ENCODE measurements around the gene KTN1. TPM values are rescaled to one million over a fixed set of nuclear protein-coding genes. Genes with fewer than 3 reads are reported as not detected.
A peak's percentile ranks its signal among the peaks of the same experiment; 100 is the strongest.

Gene KTN1
- total RNA-seq, 1 experiment from 2014 or later: 56.9 TPM

GRCh38 chr14:55556929-55557623 lies 22.9 kb upstream of the KTN1 start:
- Histone ChIP-seq H3K9me3 (no peaks in the 10 kb centered on the region), H3K27me3 (no peaks in the 10 kb centered on the region), H3K4me3 (no peak overlapping the region), H3K36me3 (no peaks in the 10 kb centered on the region)
- DNase-seq: peak; percentile 82

- Histone ChIP-seq H3K36me3 (no peaks in the 10 kb centered on the region), H3K4me3 (no peak overlapping the region), H3K9me3 (no peaks in the 10 kb centered on the region), H3K27me3 (no peaks in the 10 kb centered on the region)
- no peak for DNase-seq
Measured at GRCh38 chr14:55562135-55562534, 17.9 kb upstream of the KTN1 start.

- H3K9me3 ChIP-seq: no peaks in the 10 kb centered on the region
- DNase-seq: no peak
- H3K36me3 ChIP-seq: no peaks in the 10 kb centered on the region
- H3K27me3 ChIP-seq: no peaks in the 10 kb centered on the region
- no peak overlapping the region for H3K4me3 ChIP-seq
Measured at GRCh38 chr14:55568618-55569017, 11.4 kb upstream of the KTN1 start.

DNA sequence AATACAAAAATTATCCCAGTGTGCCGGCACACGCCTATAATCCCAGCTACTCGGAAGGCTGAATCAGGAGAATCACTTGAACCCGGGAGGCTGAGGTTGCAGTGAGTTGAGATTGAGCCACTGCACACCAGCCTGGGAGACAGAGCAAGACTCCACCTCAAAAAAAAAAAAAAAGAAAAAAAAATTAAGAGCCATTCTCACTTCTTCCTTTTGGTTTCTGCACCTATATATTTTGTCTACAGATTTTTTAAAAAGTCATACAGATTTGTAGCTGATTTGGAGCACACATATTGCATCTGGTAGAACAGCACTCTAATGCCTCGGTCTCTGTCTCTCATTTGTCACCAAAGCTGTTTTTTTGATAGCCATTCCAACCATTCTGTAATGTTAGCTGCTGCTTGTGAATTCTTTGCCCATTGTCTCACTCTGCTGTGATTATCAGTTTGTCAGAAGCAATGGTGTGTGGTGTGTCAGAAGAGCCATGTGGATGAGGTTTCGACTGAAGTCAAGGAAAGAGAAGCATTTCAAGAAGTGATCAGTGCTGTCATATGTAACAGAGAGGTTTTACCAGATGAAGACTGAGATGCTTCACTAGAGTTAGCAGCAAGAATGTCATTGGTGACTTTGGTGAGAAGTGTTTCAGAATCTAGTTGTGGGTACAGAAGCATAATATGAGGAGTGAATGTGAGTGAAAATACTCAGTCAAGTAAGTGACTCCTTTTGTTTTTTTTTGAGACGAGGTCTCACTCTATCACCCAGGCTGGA lies 8.7 kb upstream of the KTN1 start:
- Histone ChIP-seq H3K4me3 (no peak overlapping the region), H3K36me3 (no peaks in the 10 kb centered on the region), H3K9me3 (no peaks in the 10 kb centered on the region), H3K27me3 (no peaks in the 10 kb centered on the region)
- DNase-seq: no peak

GRCh38 chr14:55572578-55572977 lies 7.4 kb upstream of the KTN1 start:
- Histone ChIP-seq H3K36me3 (no peaks in the 10 kb centered on the region), H3K9me3 (no peaks in the 10 kb centered on the region), H3K27me3 (no peaks in the 10 kb centered on the region), H3K4me3 (no peak overlapping the region)
- no peak for DNase-seq

GRCh38 chr14:55574988-55575387 lies 5.0 kb upstream of the KTN1 start:
- Histone ChIP-seq H3K36me3 (no peaks in the 10 kb centered on the region), H3K27me3 (no peaks in the 10 kb centered on the region)
- no peak for DNase-seq

GRCh38 chr14:55577229-55577628 lies 2.8 kb upstream of the KTN1 start:
- Histone ChIP-seq H3K36me3 (no peaks in the 10 kb centered on the region), H3K4me3 (no peak overlapping the region)
- DNase-seq: no peak

More at GRCh38 chr14:55574988-55575387, 5.0 kb upstream of the KTN1 start:
- Histone ChIP-seq H3K9me3 (no peaks in the 10 kb centered on the region), H3K4me3 (no peak overlapping the region)

GRCh38 chr14:55578511-55578910 lies 1.5 kb upstream of the KTN1 start:
- no peaks in the 10 kb centered on the region for H3K36me3 ChIP-seq
- no peaks in the 10 kb centered on the region for H3K9me3 ChIP-seq
- H3K4me3 ChIP-seq: peak overlapping the region; percentile 75; the same call in 1 of the 2 replicates
- no peaks in the 10 kb centered on the region for H3K27me3 ChIP-seq
- DNase-seq: no peak

More at GRCh38 chr14:55577229-55577628, 2.8 kb upstream of the KTN1 start:
- Histone ChIP-seq H3K27me3 (no peaks in the 10 kb centered on the region), H3K9me3 (no peaks in the 10 kb centered on the region)

DNA sequence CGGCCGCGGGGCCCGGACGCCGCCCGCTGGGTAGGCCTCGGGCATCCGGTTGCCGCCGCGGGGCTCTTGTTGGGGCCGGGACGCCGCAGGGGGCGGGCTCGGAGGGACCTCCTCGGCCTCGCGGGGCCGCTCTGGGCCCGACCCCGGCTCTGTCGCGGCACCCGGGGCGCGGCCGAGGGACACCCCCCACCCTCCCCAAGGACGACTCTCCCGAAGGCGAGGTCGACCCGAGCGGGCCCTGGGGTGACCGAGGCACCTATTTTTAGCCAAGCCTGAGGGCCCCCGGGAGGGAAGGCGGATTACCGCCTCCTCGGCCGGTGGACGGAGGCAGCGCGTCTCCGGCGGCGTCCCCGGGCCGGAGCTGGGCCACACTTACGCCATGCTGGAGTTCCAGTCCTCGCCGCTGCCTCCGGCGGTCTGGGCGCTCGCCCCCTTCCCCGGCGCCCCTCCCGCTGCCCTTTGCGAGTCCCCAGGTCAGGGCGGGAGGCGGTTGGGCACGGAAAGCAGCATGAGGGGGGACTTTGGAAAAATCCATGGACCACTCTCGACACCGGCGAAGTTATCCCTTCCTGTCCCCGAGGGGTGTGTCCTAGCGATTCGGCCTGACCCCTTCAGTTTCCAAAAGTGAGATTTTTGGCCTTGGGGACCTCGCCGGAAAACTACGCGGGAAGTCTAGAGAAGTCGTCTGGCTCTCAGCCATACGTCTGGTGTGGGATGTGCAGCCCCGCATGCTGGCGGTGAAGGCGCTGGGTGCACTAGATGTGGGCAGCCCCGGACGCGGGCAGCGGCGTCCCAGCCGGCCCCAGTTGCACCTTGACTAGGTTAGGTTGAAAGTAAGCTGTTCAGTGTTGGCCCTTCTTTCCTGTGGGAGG lies 699 bp downstream of the KTN1 start:
- Histone ChIP-seq H3K36me3 (no peaks in the 10 kb centered on the region), H3K27me3 (no peaks in the 10 kb centered on the region), H3K4me3 (peak overlapping the region; percentile 72), H3K9me3 (no peaks in the 10 kb centered on the region)
- DNase-seq: peak; percentile 39

DNA sequence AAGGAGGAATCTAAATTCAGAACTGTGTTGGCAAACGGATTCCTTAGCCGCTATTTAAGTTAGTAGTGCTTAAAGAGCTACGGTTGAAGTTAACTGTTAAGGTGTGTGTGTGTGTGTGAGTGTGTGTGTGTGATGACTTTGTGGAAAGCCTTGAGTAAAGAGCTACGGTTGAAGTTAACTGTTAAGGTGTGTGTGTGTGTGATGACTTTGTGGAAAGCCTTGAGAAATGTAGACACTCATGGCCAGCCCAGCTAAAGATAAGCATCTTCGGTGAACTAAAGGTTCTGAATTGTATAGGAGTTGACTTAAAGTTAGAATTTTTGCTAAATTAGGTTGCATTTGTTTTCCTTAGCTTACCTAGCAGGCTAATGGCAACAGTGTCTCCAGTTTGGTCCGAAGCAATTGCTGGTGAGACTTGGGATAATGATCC lies 1.4 kb downstream of the KTN1 start:
- no peaks in the 10 kb centered on the region for H3K36me3 ChIP-seq
- peak overlapping the region; percentile 72 for H3K4me3 ChIP-seq
- no peaks in the 10 kb centered on the region for H3K27me3 ChIP-seq
- no peaks in the 10 kb centered on the region for H3K9me3 ChIP-seq
- DNase-seq: no peak

DNA sequence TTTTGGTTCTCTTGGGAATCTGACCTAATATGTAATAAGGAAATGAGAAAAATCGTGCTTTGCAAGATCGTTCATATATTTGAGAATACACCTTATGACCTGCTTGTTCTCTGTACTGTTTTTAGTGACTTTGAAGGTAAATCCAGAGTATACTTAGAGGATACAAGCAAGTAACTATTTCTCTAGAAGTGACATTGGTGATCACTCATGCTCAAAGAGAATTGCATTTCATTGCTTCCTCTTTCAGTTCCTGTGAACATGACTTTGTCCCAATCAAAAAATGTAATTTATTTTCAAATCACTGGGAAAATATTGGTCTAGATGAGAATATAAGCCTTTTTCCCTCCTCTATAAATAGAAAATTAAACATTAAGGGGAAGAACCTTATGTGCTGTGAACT lies 2.7 kb downstream of the KTN1 start:
- Histone ChIP-seq H3K27me3 (no peaks in the 10 kb centered on the region), H3K36me3 (no peaks in the 10 kb centered on the region), H3K9me3 (no peaks in the 10 kb centered on the region), H3K4me3 (no peak overlapping the region)
- DNase-seq: no peak

- DNase-seq: no peak
- Histone ChIP-seq H3K36me3 (no peaks in the 10 kb centered on the region), H3K9me3 (no peaks in the 10 kb centered on the region), H3K27me3 (no peaks in the 10 kb centered on the region), H3K4me3 (no peak overlapping the region)
Measured at GRCh38 chr14:55583942-55584468, 4.0 kb downstream of the KTN1 start.

DNA sequence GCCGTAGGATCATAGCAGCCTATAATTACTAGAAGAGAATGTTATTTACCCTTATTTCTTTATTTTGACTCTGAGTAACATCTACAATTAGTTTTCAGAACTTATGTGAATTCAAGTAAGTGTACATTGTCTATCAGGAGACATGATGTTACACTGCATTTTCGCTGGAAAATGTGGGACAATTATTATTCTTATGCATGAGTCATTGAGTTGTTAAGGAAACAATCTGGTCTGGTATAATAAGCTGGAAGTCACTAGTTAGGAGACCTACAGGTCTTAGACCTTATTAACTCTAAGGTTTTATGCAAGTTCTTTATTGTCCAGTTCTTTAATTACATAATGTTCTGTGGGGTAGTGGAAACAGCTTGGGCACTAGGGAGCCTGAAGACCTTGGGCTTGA lies 5.8 kb downstream of the KTN1 start:
- DNase-seq: no peak
- H3K4me3 ChIP-seq: no peak overlapping the region
- no peaks in the 10 kb centered on the region for H3K9me3 ChIP-seq
- H3K36me3 ChIP-seq: no peaks in the 10 kb centered on the region
- no peaks in the 10 kb centered on the region for H3K27me3 ChIP-seq

GRCh38 chr14:55586411-55586810 lies 6.4 kb downstream of the KTN1 start:
- no peak overlapping the region for H3K4me3 ChIP-seq
- no peak for DNase-seq
- no peaks in the 10 kb centered on the region for H3K9me3 ChIP-seq
- H3K27me3 ChIP-seq: no peaks in the 10 kb centered on the region
- no peaks in the 10 kb centered on the region for H3K36me3 ChIP-seq

- Histone ChIP-seq H3K27me3 (no peaks in the 10 kb centered on the region), H3K36me3 (no peaks in the 10 kb centered on the region), H3K4me3 (no peak overlapping the region), H3K9me3 (no peaks in the 10 kb centered on the region)
- no peak for DNase-seq
Measured at GRCh38 chr14:55587847-55588246, 7.8 kb downstream of the KTN1 start.

DNA sequence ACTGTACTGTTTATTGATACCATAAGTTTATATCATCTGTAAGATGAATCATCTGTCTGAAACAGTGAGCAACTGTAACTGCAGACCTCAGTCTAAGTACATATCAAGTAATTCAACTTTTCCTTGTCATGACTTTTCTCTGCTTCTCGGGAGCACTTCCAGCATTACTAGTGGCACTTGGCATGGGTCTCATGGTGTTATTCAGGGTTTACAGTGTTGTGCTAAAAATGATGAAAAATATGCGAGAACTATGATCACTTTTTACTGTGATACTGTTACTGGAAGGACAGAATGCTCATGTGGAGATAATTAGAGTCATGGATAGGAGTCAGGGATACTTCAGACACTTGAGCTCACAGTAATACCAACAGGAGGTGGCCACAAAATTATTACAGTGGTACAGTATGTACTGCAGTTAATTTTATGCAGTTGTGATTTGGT lies 8.3 kb downstream of the KTN1 start:
- Histone ChIP-seq H3K9me3 (no peaks in the 10 kb centered on the region), H3K27me3 (no peaks in the 10 kb centered on the region), H3K4me3 (no peak overlapping the region), H3K36me3 (no peaks in the 10 kb centered on the region)
- peak; percentile 23 for DNase-seq

DNA sequence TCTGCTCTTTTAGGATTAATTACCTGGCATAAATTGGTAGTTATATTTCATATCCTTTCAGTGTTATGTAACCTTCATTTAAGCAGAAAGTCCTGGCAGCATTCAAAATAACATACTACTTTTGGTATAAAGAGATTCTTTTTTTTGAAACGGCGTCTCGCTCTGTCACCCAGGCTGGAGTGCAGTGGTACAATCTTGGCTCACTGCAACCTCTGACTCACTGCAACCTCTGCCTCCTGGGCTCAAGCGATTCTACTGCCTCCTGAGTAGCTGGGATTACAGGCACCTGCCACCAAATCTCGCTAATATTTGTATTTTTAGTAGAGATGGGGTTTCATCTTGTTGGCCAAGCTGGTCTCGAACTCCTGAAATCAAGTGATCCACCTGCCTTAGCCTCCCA lies 9.2 kb downstream of the KTN1 start:
- Histone ChIP-seq H3K9me3 (no peaks in the 10 kb centered on the region), H3K27me3 (no peaks in the 10 kb centered on the region), H3K4me3 (no peak overlapping the region), H3K36me3 (no peaks in the 10 kb centered on the region)
- peak; percentile 56 for DNase-seq
